Measurements from ENCODE around the gene IGSF9.
A peak's percentile ranks its signal among the peaks of the same experiment; 100 is the strongest.

Gene IGSF9

DNA sequence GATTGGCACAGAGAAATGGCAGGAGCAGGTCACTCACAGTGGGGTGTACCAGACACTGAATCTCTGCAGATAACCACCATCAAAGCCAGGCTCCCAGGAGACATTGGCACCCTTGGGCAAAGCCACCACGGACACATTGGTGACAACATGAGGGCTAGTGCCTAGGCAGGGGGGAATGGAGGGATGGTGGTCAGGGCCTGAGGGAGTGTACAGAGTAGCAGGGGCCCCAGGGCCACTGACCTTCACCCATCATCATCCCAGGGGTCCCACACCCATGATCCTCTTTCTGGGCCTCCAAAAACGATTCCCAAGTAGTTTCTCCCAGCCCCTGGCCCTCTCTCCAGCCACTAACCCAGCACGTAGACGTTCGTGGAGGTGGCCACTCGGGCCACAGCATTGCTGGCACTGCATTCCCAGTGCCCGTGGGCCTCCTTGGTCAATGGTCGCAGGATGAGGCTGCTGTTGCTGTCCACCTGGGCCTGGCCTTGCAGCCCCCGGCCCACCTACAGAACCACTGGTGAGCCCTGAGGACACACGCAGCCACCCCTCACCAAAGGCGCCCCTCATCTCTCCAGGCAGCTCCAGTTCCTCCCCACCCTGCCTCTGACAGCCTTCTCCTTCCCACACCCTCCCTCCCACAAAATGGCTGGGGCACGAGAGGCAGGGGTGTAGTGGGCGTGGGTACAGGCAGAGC lies 14.2 kb downstream of the IGSF9 start:
- no peak for DNase-seq

DNA sequence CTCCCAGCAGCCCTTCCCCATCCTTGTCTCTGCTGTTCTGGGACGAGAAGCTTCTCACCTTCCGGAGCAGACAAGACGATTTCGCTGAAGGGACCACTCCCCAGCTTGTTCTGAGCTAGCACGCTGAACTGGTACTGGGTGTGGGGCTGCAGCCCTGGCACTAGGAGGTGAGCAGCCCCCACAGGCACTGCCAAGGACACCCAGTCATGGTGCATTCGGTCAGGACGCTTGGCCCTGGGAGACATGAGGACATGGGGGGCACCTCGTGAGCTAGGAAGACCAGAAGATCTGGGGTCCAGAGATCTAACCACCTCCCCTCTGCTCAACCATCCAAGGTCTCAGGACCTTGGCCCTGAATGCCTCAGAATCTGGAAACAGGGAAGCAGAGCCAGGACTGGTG lies 14.8 kb downstream of the IGSF9 start:
- no peak for DNase-seq

- DNase-seq = no peak
Measured at GRCh38 chr1:159930216-159930615, 15.2 kb downstream of the IGSF9 start.

- DNase-seq = no peak
Measured at GRCh38 chr1:159929155-159930051, 16.0 kb downstream of the IGSF9 start.

DNA sequence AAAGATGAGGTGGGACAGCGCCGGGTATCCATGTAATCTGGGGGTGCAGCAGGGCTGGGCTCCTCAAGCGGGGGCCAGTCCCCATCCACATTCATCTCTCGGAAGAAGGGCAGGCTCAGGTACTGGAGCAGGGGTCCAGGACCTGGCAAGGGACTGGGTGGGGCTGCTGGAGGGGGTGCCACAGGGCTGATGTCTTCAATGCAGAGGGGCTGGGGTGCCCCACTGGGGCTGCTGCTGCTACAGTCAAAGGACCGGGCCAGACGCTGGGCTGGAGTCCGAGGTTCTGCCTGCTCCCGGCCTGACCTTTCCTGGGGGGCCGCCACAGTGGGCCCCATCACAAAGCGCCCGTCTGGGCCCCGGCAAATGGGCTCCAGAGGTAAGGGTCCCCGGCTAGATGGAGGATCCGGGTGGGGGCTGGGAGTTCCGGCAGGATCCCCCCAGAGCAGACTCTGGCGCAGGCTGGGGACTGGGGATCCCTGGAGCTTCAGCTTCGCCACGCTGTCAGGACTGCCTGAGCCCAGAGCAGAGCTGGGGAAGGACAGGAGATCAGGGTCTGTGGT lies 16.8 kb downstream of the IGSF9 start:
- no peak for DNase-seq

GRCh38 chr1:159927849-159928431 lies 17.5 kb downstream of the IGSF9 start:
- DNase-seq = no peak

DNA sequence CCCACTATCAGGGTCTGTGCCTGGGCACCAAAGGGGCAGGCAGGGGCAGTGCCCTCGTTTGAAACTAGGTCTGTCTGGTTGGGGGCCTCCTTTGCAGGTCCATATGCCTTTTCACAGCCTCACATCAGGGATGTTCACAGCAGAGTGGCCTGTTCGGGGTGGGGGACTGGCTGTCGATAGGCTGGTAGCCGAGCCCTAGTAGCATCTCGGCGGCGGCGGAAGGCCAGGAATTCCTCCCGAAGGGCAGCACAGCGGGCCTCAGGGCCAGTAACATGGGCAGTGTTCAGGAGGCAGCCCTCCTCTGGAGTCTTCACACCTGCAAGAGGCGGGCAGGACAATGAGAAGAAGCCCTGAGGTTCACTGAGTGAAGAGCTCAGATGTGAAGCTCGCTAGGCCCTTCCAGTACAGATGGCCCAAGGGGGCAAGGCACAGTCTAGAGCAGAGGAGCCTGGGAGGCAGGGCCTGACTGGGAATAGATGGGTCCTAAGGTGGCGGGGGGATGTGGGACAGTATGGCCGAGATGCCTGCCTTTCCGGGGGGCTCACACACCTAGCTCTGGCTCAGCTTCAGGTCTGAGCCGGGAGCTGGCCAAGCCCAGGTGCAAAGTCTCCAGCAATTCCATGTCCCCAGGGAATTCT lies 18.1 kb downstream of the IGSF9 start:
- DNase-seq = no peak

DNA sequence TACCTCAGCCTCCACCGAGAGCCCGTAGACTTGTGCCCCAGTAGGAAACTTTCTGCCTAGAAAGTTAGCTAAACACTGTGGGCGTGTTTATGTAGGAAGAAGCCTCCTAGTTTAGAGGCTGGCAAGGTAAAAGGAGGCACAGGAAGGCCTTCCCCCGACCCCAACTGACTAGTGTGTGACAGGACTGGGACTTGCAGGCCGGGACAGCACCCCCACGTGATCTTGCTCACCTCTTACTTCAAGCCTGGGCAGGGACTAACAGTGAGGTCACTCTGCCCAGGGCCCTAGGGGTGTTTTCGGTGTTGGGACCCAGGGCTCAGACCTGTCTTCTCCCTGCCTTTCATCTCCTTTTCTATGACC lies 19.7 kb downstream of the IGSF9 start:
- DNase-seq = no peak

GRCh38 chr1:159924791-159925718 lies 20.4 kb downstream of the IGSF9 start, which contains the start of gene TAGLN2:
Gene TAGLN2, minus strand, starts transcription at chr1:159925507. Its CDS starts 4,998 bp downstream, at chr1:159920509.
- DNase-seq = peak; percentile 33

GRCh38 chr1:159924025-159924790 lies 21.2 kb downstream of the IGSF9 start:
- DNase-seq = peak; percentile 81

GRCh38 chr1:159923203-159924024 lies 22.0 kb downstream of the IGSF9 start:
- peak; percentile 89 for DNase-seq

DNA sequence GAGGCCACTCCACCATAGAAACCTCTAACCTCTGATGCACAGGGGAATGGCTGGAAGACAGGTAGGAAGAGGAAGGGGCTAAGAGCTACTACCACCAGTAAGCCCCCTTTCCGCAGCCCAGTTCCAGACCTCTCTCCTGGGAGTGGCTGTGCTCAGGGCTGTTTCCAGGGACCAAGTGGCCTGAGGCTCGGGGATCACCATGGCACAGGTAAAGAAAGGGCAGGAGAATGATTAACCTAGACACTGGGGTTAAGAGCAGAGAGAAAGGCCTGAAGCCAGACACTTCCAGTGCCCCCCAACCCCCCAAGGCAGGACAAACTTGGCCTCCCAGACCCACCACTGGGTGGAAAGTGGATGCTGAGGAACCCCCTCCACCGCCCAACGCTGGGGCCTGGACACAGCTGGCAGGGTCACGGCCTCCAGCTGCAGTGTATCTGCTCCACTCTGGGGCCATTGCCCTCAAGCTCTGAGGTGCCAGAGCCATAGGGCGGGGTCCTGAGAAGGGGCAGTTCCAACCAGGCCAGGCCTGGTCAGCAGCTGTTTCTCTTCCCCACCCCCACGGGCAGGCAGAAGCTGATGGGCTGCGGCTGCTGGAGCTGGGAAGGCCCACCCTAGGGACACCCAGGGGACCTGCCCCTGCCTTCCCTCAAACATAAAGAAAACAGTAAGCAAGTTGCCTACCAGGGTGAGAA lies 22.8 kb downstream of the IGSF9 start:
- peak; percentile 32 for DNase-seq

- no peak for DNase-seq
Measured at GRCh38 chr1:159921700-159922504, 23.5 kb downstream of the IGSF9 start.

- DNase-seq = no peak
Measured at GRCh38 chr1:159921251-159921650, 24.2 kb downstream of the IGSF9 start.

GRCh38 chr1:159920651-159921050 lies 24.8 kb downstream of the IGSF9 start:
- no peak for DNase-seq

DNA sequence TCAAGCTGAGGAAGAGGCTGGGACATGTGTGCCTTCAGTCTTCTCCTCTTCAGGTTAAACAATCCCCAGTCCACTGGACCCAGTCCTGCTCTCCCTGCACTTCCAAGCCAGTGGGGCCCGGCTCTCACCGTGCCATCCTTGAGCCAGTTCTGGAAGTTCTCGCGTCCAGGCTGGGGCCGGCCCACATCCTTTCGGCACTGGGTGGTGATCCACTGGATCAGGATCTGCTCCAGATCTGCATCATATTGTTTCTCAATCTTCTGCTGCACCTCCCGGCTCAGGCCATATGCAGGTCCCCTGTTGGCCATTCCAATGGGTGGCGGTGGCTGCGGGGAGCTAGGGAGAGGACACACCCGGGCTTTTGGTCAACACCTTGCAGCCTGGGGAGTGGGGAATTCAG lies 25.2 kb downstream of the IGSF9 start:
- no peak for DNase-seq

- no peak for DNase-seq
Measured at GRCh38 chr1:159919236-159919865, 26.1 kb downstream of the IGSF9 start.
